ENCODE results near the gene SFXN5.
A peak's percentile ranks its signal among the peaks of the same experiment; 100 is the strongest.

Gene SFXN5

DNA sequence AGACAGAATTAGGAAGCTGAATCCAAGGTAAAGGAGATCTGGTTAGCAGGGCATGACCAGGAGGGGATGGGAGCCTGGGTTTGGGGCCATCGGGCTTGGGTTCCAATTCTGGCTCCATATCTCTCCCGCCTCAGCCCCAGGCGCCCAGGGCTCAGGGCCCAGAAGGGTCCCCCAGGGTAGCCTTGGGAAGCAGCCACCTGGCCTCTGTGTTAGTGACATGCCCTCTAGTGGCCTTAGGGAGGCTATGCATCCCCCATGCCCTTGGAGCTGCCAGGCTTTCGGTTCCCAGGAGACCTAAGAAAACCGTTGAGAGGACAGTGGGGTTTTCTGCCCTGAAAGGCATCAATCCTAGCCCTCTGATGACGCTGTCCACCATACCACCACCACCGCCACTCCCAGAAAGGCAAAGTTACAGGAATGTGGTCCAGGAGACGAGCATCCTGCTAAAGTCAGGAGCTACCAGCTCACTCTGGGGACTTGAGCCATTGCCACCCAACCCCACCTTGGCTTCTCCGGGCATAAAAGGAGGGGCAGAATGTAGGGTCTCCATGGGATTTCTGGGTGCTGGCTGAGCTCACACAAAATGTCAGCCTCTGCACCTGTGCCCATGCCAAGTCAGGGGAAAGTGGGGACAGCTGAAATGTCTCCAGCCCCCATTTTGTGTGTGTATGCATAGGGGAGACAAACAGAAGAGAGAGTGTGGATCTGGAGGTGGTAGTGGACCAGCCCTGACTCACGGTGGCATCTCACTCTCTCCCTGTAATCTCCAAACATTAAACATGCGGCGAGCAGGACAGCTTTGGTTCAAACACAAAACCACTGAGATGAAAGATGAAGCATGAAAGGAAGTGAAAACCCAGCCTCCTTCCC is 97.7 kb downstream of the SFXN5 start:
- peak; percentile 74 for DNase-seq (ENCODE audit: low spot score)

DNA sequence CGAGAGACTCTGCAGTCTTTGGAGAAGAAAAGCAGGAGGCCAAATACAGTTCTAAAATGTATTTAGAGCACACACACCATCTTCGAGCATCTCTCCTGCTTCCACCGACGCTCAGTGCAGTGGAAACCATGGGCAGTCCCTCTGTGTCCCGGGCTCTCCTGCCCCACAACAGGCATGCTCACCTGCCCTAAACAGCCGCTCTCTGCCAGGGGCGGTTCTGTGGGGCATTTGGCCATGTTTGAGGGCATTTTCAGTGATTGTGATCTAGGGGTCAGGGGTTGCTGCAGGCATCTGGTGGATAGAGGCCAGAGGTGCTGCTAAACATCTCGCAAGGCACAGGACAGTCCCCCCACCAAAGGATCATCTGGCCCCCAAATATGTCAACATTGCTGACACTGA is 98.4 kb downstream of the SFXN5 start:
- DNase-seq (ENCODE audit: low spot score): no peak

DNA sequence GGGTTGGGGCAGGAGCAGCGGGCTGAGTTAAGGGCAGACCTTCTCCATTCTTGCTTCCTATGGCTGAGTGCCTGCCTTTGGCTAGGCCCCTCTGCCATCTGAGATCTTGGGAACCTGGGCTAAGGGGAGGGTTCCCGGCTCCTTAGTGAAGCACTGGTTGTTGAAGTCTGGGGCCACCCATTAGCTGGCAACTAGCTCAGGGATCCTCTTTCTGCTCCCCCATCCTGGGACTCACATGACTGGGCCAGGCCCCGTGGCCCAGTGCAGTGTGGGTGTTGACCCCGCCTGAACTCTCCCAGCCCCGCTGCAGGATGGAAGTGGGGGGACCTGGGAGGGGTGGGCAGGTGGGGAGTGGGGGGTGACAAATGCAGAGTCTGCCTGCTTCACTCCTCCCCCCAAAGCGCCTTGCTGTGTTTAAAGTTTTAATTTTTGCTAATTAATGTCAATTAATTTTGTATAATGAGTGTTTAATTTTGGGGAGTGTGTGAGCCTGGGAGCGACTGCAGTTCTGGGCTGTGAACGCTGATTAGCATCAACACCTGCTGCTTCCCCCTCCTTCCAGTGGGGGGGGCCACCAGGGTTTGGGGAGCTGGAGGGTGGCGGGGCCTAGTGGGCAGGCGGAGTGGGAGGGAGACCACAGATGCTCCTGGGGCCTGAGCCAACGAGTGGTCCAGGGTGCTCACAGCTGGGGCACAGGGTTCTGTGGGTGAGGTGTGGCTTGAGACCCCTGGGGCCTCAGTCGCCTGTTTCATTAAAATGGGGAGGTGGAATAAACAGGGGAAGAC is 99.0 kb downstream of the SFXN5 start:
- no peak for DNase-seq (ENCODE audit: low spot score)

DNA sequence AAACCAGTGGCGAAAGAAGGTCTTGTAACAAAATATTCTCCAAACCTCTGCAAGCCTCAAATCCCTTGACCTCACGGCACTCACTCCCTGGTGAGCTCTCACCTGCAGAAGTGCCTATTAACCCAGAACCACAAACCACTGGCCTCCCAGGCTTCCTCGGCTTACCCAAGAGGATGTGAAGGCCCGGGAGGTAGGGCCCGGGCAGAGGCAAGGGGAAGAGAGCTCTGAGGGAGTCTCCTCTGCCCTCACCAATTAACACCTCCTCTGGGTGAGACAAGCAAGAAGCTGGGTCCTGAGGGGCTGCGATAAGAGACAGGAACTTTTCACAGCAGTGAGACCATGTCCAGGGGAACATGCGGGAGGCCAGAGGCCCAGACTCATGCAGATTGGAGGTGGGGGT is 100.5 kb downstream of the SFXN5 start:
- no peak for DNase-seq (ENCODE audit: low spot score)

DNA sequence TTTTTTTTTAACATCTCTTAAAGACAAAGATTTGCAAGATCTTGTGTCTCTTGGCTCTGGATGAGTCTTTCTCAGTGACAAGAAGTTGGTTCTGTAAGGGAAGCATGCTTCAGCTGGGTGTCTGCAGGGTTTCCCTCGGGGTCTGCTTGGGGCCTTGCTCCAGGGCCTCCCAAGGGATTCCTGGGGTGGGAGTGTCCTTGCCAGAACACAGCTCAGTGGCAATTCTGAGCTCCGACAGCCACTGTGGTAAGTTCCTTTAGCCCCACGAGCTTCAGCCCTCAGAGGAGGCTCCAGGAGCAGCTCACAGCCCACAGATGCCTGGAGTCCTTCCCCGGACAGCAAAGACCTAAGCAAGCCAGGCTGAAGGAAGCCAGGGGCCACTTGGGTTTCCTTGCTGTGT is 101.8 kb downstream of the SFXN5 start:
- DNase-seq (ENCODE audit: low spot score): no peak

DNA sequence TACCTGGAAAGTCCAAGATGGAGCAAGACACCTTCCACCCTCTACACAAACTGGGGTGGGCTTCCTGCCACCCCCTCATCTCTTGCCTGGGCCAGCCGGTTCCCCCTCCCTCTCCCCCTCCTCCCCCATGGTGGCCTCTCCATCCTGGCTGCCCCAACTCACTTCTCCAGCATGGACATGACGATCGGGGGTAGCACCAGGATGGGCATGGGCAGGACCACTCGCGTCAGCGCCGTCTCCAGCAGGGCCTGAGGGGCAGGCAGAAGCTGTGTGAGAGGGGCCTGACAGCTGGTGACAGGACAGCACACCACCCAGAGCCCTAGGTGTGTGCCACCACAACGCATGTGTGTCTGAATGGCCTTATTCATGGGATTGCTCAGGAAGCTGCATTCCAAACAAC is 103.2 kb downstream of the SFXN5 start:
- no peak for DNase-seq (ENCODE audit: low spot score)

DNA sequence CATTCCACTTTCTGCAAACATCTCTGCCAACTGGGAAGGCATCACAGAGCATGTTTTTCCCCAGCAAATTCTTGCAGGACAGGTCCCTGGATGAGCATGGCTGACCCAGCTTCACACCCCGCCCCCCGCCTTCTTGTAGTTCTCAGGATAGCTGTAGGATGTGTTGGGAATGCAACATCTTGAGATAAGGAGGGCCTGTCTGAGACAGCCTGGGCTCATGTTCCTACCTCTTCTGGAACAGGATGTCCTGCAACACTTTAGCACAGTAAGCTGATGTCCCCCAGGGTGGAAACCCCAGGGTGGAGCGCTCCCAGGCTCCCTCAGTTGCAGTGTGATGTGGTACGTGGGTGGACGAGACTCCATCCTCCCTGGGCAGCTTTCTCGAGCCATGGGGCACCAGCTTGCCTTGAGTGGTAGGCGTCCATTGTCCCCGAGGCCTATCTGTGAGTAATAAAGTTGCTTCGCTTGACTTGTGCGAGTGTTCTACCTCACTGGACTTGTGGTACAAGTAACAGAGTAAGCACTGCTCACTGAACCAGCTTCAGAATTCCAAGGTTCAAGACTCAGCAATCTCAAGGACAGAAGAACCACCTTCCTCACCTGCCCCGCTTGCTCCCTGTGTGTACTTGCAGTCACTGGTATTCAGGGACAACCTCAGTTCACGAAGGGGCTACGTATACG is 105.6 kb downstream of the SFXN5 start:
- DNase-seq (ENCODE audit: low spot score): no peak

DNA sequence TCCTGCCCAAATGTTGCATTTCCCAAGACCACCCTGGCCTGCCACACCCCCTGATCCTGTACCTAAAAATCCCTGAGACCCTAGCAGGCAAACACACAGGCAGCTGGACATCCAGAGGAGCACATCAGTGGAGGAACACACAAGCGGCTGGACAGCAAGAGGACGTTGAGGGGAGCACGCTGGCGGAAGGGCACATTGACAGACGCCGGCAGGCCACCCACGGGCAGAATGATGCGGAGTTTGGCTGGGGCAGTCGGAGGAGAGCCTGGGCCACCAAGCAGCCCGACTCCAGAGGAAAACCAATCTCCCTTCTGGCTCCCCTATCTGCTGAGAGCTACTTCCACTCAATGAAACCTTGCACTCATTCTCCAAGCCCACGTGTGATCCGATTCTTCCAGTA is 106.5 kb downstream of the SFXN5 start:
- no peak for DNase-seq (ENCODE audit: low spot score)

DNA sequence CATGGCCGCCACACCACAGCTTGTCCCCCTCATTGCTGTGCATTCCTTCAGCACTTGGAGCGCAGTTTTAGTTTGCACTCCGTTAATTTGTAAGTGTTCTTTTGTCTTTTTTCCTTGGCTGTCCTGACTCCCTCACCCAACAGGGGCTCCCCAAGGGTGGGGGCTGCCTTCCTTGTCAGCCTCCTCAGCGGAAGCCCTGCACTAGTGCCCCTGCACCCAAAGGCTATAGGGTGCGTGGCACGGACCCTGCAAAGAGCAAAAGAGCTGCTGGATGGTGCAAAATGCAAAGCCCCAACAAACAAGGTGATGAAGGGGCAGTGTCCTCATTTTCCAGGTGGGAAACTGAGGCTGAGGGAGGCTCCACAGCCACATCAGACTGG is 107.4 kb downstream of the SFXN5 start:
- DNase-seq (ENCODE audit: low spot score): no peak

DNA sequence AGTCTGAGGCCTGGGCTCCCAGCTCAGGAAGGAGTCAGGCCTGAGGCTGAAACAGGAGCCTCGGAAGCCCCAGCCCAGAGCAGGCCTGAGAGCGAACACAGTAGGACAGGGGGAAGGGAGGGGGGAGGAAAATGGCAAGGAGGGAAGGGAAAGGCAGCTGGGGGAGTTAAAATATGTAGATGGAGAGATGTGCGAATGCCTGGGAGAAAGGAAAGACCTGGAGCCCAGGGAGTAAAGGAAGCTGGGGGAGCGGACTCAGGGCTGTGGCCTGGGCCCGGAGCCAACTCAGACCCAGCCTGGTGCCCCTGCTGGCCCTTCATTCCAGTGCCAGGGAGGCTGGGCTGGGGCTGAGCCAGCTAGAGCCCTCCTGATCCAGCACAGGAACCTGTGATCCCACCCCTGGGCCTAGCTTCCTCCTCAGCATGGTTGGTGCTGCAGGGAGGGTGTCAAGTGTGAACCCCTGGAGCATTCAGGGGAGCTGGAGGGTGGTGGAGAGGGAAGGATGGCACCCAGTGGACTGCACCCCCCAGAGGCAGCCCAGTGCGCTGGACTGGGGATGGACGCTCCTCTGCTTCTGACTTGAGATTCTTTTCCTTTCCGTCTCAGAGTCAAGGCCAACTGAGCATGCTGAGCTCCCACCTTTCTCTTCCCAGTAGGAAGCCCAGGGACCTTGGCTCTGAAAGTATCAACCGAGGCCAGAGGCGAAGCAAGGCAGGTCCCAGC is 107.9 kb downstream of the SFXN5 start:
- no peak for DNase-seq (ENCODE audit: low spot score)

DNA sequence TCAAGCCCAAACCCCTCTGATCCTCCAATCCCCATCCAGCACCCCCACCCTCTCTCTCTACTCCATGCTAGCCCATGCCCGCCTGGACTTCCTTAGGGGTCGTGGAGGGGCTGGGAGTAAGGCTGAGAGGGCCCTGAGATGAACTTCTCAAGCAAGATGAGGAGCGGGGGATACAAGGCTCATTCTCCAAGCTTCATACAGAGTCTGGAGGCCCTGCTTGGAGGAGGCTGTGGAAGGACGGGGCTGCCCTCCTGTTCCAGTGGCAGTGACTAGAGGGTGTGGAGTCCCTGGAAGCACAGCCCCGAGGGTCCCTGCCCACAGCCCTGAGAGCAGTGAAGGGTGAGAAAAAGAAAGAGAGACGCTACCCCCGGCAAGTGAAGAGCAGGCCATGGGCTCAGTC is 108.6 kb downstream of the SFXN5 start:
- no peak for DNase-seq (ENCODE audit: low spot score)

DNA sequence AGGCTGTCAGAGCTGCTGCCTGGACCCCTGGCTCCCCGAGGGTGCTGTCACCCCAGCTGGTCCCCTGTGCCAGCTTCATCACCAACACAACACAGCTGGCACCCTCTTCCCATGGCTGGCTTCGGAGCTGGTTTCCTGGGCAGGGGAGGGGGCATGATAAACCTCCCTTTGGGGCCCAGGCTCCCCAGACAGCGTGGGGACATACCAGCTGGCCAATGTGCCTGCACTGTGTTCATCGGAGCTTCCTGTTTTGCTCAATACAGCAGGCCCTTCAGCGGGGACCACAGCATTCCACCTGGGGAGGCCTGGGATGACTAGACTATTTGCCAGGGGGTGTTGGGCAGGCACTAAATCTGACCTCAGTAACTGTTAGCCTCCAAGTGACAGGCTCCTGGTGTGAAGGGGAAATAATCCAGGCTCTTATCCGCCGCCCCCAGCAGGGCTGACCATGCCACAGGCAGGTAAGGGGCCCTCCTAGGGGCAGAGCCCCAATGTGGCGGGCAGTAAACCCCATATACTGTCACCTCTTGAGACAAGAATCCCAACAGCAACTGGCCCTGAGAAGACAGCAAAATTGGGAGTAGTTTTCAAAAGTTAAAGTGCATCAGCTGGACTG is 109.6 kb downstream of the SFXN5 start:
- no peak for DNase-seq (ENCODE audit: low spot score)

DNA sequence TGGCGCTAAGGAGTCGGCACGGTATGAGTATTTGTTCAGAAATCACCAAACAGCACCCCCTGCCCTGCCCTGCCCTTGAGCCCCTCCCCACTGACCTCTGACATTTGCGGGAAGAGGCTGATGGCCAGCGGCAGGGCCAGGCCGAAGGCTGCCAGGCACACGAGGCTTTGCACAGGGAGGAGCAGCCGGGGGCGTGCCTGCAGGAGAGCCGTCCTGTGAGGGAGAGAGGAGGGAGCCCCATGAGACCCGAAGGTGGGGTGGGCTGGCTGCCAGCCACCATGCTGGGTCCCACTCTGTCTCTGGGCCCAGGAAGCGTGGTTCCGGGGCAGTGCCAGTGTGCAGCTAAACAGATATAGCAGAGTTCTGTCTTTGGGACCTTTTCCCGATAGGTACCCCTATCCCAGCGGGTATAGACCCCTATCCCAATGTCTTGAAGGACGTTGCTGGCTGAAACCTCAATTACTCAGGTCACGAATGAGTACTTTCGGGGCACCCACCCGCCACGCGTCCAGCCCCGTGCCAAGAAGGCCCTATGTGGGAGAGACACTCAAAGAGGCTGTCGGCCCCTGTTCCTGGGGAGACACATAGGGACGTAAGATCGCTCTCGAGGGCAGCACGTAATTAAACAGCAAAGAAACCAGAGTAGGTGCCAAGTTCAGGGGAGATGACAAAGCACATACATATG is 110.3 kb downstream of the SFXN5 start:
- DNase-seq (ENCODE audit: low spot score): no peak

DNA sequence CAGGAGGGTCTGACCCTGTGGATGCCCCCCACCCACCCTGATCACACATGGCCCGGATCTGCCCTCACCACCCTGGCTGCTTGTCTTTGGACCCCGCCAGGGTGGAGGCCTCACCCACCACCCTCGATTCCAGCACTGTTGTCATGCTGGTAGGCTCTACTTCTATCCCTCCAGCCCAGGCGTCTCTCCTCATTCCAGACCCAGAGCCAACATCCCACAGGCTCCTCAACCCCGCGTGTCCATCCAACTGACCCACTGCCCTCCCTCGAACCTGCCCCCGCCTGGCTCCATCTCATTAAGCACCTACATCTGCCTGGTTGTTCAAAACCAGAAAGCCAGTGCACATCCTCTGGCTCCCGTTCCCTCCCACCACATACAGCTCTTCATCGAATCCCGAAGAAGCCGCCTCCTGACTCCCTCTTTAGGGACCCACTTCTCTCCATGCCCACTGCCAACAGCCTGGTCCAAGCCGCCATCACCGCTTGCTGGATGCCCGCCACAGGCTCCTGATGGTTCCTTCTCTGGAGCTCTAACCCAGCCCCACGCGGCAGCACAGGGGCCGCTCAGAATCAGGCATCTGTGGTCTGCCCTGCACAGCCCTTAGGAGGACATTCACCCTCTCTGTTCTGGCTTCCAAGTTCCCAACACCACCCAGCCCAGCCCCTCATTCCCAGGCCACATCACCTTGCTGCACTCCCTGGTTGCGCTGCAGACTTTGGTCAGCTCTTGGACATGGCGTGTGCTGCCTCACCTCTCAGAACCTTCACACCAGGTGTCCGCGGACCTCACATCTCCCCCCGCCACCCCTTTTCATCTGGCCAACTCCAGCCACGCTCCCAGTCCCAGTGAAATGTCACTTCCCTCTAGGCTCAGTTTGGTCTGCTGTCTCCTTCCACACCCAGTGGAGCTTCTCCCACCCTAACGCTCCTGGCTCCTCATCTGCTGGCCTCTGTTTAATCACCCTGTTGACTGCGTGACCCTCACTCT is 111.2 kb downstream of the SFXN5 start:
- no peak for DNase-seq (ENCODE audit: low spot score)

DNA sequence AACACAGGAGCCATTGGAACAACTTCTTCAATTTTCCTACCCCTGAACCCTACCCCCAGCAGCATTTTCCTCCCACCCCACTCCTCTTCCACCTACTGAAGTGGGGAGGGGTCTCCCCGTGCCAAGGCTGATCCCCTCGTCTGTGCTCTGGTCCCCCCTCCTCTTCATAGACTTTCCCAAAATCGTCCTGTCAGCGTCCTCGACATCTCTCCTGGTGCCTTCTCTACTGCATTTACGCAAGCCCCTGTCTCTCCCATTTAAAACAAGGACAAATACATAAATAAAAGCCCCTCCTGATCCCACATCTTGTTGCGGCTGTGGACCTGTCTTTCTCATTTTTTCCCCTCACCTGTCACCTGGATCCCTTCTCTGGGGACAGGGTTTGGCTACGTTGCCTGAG is 112.0 kb downstream of the SFXN5 start:
- no peak for DNase-seq (ENCODE audit: low spot score)

DNA sequence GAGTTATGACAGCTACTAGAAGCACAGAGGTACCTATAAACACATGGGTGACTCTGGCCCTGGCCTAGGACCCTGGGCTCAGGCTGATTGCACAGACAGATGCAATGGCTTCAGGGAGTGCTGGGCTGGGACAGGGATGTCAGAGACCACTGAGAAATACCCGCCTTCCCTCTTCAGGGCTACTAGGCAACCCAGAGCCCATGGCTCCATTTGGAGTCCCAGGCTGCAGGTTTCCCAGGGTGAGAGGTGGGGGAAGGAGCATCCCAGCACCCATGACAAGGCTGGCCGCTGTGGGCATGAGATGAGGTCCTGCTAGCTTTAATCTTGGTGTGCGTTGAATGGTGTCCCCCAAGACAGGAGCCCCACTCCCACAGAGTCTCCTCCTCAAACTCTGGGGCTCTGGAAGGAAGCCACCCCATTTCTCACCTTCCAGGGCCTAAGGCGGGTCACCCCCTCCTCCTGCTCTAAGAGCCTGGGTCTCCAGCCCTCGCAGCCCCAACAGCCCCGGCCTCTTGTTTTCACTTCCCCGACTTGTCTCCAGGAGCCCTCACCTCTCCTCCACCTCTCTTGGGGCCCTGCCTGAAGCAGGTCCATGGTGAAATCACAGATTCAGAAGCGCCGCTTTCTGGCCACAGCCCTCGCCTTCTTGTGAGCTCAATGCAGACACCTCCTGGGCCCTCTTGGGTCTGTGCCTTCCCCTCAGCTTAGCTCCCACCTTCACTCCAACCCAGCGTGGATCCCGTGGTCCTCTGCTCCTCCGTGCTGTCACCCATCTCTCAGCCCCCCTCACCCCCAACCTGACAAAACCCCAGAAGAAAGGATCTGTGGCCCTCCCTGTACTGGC is 112.7 kb downstream of the SFXN5 start:
- DNase-seq (ENCODE audit: low spot score): no peak

DNA sequence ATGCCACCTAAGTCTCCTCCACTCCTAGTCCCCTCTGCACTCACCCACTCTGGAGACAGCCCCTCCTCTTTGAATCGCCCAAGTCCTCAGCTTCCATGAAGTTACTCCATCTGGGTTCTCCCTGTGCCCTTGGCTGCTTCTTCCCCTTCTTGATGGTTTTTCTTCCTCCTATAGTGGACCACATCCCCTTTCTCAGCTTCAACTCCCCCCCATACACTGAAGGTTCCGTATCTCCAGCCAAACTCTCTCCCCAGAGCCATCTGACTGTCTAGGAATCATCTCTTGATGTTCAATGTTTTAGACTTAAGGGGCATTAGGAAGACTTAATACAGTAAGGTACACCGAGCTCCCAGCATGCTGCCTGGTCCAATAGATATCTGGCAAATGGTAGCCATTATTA is 114.6 kb downstream of the SFXN5 start:
- DNase-seq (ENCODE audit: low spot score): no peak

DNA sequence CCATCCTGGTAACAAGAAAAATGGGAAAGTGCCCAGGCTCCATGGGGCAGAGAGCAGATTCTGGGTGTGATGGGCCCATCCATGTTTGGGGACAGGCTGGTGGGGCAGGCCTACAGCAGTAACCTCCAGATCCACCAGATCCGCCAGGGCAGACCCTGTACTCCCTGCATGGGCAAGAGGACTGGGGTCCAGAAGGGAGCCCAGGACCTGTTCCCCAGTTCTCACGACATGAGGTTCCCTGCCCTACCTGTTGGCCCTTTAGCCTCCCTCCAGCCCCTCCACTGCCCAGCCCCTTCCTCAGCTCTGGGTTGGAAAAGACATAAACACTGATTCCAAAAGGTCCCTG is 115.5 kb downstream of the SFXN5 start:
- no peak for DNase-seq (ENCODE audit: low spot score)

Measured in COLO829 (cell line).